Activated CD4-positive, alpha-beta T cell treated with anti-CD3 and anti-CD28 coated beads for 1 hour (primary cell): Measurements from ENCODE around the gene IRF1.

Experiments
- DNase-seq: peaks from one replicate; pipeline ENCODE4 v3.0.0-alpha.2; 2020

The IRF1 gene

GRCh38 chr5:132500244-132500930 is 9.8 kb upstream of the IRF1 start:
- DNase-seq, result no peak

GRCh38 chr5:132499440-132500243 is 9.1 kb upstream of the IRF1 start:
- no peak for DNase-seq

DNA sequence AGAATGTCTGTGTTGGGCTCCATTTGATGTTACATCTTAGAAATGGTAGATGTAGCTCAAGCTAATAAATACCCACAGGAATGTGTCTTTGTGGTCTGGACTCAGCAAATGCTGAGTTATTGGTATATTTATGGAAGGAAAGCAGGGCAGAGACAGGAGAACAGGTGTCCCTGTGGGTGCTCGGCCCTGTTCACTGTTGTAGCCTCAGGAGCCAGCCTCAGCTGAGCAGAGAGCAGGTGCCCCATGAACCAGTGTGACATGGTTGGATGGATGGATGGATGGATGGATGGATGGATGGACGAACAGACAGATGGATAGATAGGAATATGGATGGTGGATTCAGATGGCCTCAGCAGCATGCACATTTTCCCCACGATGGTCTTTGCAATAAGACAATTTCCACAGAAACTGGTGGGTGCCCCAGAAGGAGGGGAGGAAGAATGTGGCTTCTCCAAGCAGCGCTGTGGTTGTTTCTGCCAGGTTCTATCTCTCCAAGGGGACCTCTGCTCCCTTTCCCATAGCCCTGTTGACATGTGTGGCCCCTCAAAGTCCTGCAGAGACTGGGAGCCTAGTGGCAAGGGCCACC is 8.2 kb upstream of the IRF1 start:
- no peak for DNase-seq

DNA sequence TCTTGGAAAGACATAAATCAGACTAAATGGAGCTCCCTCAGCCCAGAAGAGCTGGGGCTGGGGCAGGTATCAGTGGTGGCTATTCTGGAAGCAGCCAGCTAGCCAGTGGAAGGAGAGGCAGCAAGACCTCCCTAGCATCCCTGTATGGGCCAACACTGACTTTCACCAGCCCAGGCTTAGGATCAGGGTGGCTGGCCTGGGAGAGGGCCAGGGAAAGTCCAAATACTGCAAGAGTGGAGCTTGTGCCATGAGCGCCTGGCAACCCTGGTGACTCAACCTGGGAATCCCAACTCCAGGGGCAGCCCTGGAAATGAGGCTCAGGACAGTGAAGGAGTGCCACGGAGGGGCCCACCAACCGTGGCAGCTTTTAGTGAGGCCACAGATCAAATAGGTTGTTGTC is 7.6 kb upstream of the IRF1 start:
- DNase-seq, result no peak

- peak; percentile 7 for DNase-seq
Measured at GRCh38 chr5:132497488-132497997, 7.0 kb upstream of the IRF1 start.

DNA sequence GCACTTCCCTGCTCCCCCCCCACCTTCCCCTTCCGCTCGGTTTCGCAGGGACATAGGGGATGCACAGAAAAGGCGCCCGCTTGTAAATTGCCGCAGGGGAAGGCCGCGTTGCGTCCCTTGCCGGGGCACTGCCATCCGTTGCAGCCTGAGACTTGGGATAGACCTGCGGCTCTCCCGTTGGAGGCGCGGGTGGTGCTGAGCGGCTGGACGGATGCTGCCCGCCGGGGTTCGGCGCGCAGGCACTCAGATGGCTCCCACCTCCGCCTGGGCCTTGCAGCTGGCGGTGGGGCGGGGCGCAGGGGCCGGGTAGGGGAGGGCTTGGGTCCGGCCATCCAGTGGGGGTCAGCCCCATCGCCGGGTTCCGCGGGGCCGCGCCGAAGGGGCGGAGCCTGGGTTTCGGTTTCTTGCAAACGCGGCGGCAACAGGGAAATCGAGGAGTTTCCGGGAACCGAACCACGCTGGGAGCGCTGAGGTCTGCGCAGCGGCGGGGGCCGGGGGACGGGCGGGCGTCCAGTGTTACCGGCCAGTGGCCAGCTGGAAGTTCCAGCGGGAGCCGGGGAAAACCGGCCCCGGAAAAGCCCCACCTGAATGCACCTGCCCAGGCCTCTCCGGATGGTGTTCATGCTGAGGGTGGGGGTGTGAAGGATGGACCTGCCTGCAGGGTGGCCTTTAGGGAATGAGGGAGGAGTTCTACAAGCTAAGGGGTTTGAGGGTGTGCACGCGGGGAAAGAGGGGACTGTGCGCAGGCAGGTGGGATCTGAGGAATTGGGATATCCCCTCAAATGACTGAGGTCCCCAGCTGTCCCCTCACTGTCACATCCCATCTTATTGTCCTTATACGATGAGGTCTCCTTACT is 6.3 kb upstream of the IRF1 start:
- peak; percentile 58 for DNase-seq

DNA sequence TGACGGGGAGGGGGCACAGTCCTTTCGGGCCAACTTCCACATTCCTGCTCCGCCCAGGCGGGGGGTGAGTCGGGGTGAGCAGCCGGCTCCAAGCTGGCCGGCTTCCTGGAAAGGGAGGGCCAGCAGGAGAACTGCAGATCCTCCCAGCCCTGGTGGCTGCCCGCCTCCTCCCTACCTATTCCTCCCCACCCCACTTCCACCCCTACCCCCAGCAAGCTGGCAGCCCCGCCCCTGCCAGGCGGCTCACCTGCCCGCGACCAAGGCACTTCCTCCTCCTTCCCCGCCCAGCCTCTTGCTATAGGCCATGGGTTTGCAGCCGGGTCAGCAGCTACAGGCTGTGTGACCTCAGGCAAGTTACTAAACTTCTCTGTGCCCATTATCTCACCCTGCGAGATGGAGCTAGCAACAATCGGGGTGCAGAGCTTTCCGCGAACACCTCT is 5.6 kb upstream of the IRF1 start:
- DNase-seq, result peak; percentile 83

DNA sequence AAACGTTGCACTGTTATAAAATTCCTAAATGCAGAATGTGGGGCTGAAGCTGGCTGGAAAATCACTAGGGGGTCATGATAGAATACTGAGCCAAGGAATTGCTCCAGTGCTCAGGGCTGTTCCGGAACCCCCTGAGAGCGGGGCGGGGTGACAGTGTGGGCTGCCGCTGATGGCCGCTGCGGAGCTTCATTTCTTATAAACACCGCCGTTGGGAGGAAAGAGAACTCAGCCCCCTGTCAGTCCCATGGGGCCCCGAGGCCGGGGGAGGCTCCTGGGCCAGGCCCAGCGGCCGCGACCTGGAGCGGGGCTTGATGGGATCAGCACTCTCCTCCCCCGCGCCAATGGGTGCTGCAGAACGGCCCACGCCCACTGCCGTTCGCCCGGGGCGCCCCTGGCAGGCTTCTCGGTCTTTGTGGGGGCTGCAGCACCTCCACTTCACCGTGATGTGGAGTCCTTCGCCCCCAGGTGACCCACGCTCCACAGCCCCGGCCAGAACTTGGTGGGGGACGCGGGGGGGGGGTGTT is 5.2 kb upstream of the IRF1 start:
- DNase-seq, result peak; percentile 65

GRCh38 chr5:132493821-132494220 is 3.2 kb upstream of the IRF1 start:
- no peak for DNase-seq

DNA sequence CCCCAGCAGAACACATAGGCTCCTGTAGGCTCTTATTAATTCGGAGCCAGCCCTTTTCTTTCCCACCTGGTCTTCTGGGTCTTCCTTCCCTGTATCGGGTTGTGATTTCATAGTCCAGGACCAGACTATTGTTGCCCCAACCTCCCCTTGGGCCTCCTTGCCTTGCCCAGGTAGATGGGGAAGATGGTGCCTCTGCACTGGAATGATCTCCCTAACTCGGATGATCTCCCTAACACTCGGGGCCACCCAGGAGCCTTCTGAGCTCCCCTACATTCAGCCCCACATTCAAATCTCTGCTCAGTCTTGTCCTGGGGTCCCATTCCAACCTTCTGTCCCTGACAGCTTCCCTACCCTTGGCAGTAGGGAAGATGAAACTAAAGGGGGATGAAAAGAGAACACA is 2.7 kb upstream of the IRF1 start:
- DNase-seq, result no peak

DNA sequence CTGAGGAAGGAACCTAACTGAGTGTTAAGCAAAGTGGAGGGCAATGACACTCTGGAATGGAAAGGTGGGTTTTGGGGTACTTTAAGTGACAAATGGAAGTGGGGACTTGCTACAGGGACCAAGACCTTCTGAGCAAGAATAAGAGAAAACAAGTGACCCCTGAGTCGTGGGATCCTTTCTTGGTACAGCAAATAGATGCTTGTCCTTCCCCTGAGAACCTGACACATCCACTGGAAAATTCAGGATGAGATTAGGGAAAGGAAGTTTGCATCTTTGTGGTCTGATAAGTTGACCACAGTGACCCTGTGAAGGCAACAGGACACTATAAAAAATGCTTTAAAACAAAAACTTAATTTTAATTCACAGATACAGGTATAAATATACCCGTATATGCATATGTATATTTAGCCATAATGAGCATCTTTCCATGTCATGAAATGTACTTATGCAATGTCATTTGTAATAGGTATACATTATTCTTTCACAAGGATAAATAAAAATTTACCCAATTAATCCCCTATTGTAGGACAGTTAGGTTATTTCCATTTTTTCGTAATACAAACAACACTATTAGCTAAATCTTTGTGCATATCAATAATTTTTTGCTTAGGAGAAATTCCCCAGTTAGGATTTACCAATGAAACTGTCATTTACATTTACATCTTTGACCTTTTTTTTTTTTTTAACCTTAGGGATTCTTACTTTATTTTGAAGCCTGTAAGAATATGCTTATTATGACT is 2.0 kb upstream of the IRF1 start:
- DNase-seq, result no peak

- peak; percentile 21 for DNase-seq
Measured at GRCh38 chr5:132491368-132492364, 1.1 kb upstream of the IRF1 start.

- DNase-seq, result peak; percentile 41
Measured at GRCh38 chr5:132489871-132490483, 596 bp downstream of the IRF1 start.

DNA sequence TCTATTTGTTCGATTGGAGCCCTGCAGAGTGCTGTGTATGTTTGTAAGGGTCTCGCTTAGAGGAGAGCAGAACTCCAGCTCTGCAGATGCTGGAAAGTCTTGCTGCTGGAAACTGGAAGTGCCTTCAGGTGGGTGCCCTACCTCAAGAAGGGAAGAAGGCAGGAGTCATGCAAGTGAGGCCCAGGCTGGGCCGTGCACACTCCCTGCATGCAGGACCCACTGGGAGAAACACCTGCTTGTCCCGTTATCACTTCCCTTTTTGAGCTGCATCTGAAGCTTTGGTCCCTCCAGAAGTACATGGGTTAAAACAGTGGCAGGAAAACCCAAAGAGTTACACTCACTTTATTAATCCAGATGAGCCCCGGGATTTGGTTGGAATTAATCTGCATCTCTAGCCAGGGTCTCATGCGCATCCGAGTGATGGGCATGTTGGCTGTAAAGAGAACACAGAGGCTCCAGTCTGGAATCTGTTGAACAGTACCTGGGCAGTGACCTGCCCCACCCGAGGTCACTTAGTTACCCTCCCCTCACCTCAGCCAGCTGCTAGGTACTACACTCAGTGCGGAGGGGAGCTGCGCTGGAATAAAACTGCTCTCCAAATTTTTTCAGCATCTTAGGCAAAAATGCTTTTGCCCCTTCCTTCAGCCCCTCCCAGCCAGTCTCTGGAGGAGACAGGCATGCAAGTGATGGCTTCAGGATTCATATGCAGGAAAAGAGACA is 1.4 kb downstream of the IRF1 start:
- DNase-seq, result peak; percentile 10

DNA sequence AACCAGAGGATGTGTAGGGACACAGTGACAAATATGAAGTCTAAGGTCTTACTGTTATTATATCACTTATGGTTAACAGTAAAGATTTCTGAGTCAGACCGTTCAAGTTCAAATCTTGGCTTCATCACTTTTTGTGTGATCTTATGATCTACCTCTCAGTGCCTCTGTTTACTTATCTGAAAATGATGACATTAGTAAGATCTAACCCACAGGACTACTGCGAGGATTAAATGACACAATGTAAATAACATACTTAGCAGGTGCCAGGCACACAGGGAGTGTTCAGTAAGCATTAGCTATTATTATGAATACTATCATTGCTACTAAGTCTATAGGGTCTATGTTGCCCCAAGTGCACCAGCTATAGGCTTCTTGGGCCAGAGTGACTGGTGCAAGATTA is 2.0 kb downstream of the IRF1 start:
- DNase-seq, result no peak

DNA sequence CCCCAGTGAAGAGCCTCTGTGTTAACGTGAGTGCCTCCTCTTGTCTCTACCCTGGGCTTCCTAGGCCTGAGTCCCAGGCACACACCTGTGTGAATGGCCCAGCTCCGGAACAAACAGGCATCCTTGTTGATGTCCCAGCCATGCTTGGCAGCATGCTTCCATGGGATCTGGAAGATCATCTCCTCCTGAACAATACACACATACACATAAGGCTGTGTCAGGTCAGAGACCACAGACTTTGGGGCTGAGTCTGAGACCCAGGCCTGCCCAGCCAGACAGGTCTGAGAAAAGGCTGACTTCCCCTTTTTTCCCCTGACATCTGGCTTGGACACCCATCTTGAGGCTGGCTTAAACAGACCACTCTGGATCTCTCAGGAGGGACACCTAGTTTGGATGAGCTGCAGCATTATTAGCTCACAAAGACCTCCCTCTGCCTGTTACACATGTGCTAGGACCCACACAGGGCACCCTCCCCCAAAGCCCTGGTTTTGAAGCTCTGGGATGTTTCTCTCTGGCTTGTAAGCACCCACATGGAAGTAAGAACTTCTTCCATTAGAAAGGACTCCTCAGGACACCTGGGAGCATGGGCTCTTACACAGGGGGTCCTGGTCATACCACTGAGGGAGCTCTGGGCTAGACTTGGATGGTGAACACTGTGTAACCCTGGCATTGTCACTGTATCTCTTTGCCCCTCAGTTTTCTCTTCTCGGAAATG is 2.6 kb downstream of the IRF1 start:
- peak; percentile 9 for DNase-seq

DNA sequence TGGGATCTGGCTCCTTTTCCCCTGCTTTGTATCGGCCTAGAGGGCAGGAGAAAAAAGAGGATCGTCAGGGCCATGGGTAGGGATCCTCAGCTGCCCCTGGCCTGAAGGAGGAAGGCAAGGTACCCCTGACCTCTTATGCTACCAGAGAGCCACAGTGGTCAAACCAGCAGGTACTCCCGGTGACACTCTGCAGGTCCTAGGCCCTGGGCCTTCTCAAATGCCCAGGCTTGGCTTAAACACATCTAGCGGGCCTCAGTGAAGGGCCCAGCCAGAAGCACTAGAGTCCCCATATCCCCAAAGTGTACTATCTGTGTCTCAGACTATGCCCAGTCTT is 3.5 kb downstream of the IRF1 start:
- no peak for DNase-seq

DNA sequence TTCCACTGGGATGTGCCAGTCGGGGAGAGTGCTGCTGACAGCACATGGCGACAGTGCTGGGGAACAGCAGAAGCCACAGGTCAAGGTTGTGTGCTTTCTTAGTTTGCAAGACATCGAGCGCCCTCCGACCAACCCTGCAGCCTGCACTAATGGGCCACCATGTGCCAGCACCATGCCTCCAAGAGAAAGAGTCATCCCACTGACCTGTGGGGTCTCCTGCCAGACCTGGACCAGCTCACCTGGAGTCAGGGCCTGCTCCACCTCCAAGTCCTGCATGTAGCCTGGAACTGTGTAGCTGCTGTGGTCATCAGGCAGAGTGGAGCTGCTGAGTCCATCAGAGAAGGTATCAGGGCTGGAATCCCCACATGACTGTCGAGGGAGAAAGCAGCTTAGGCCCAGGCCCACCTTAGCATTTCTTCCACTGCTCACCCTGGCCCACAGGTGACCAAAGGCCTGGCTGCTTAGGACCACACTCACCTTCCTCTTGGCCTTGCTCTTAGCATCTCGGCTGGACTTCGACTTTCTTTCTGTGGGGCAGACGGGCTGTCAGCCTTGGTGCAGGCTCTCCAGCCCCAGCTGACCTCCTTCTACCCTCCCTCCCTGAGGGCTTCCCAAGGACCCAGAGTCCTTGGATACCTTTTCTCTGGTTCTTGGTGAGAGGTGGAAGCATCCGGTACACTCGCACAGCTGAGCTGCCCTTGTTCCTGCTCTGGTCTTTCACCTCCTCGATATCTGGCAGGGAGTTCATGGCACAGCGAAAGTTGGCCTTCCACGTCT is 4.1 kb downstream of the IRF1 start:
- DNase-seq, result peak; percentile 8
